ENCODE measurements around the gene DOLK. TPM values are rescaled to one million over a fixed set of nuclear protein-coding genes. Genes with fewer than 3 reads are reported as not detected.

Gene DOLK
- total RNA-seq, 1 experiment from 2014 or later: 20.1 TPM

- peaks cover 11 to 17% of the 10 kb centered on the region in 2 experiments for H3K4me1 Mint-ChIP-seq
- H3K27ac Mint-ChIP-seq: peak overlapping the region; percentile 90 to 100 (median 99)
- Histone ChIP-seq H2BK15ac (ENCODE audit: low read depth, low read length) (no peak overlapping the region), H3K14ac (ENCODE audit: insufficient read depth, low read length) (peak overlapping the region; percentile 66; the same call in 1 of the 2 replicates), H3K9ac (ENCODE audit: extremely low read depth, insufficient read length, low read length) (peak overlapping the region; percentile 78), H2AFZ (ENCODE audit: low read length) (no peak overlapping the region), H3K18ac (ENCODE audit: insufficient read length, low read depth, low read length) (no peak overlapping the region), H2BK120ac (ENCODE audit: low read depth, low read length, poor library complexity, severe bottlenecking) (no peak overlapping the region), H3K9me3 (ENCODE audit: control insufficient read depth, low read depth, low read length) (no peaks in the 10 kb centered on the region), H2BK20ac (ENCODE audit: low read depth, low read length, poor library complexity, severe bottlenecking) (no peak overlapping the region), H3K27ac (ENCODE audit: insufficient read length, low read depth, low read length) (no peak overlapping the region), H3K4me2 (ENCODE audit: insufficient read depth, insufficient read length, low read length) (peak overlapping the region; percentile 53), H3K4ac (ENCODE audit: low read depth, low read length) (no peak overlapping the region), H3T11ph (ENCODE audit: low read length) (no peak overlapping the region), H4K91ac (ENCODE audit: insufficient read length, low read depth, low read length) (no peak overlapping the region), H4K8ac (replicated peaks; ENCODE audit: insufficient read length, low read depth, low read length) (no peak overlapping the region), H3K79me1 (ENCODE audit: insufficient read depth, low read depth, low read length, poor library complexity, severe bottlenecking) (no peaks in the 10 kb centered on the region), H4K20me1 (ENCODE audit: control insufficient read depth, insufficient read depth, insufficient read length) (peaks cover 4% of the 10 kb centered on the region), H2BK12ac (ENCODE audit: insufficient read length, low read depth, low read length) (no peak overlapping the region), H3K23ac (ENCODE audit: insufficient read length, low read depth, low read length) (no peak overlapping the region), H3K56ac (ENCODE audit: insufficient read length, low read depth, low read length) (no peak overlapping the region), H3K4me1 (ENCODE audit: insufficient read depth, low read length) (peaks cover 4% of the 10 kb centered on the region; the same call in 1 of the 2 replicates), H2BK5ac (ENCODE audit: insufficient read length, low read length) (no peak overlapping the region), H3K23me2 (ENCODE audit: insufficient read length, low read depth, low read length, poor library complexity, severe bottlenecking) (peaks cover 12% of the 10 kb centered on the region), H4K5ac (ENCODE audit: insufficient read length, low read depth, low read length) (no peak overlapping the region), H2AK5ac (ENCODE audit: insufficient read length, low read length) (no peak overlapping the region), H3K27me3 (ENCODE audit: insufficient read depth, low read length) (no peaks in the 10 kb centered on the region), H3K79me2 (ENCODE audit: insufficient read depth, low read length) (no peaks in the 10 kb centered on the region; the same call in 1 of the 2 replicates)
- peaks cover 12 to 42% (median 27%) of the 10 kb centered on the region in 3 experiments; a peak in 6 of 7 replicates for H3K36me3 Mint-ChIP-seq (ENCODE audit: insufficient read depth in 1 of 3, low read depth in 3 of 3)
- DNase-seq: no peak
- H3K27me3 Mint-ChIP-seq (ENCODE audit: low read depth): peaks cover 2% of the 10 kb centered on the region; the same call in 1 of the 2 replicates
- no peaks in the 10 kb centered on the region for H3K9me3 Mint-ChIP-seq
- no peak for TF ChIP-seq CTCF (conservative IDR thresholded peaks at IDR 0.05)
- WGBS (ENCODE audit: extremely low coverage, insufficient read length, low lambda C conversion rate): no CpG with 5 or more reads among the region's 20 CpGs
- peak overlapping the region; percentile 98 to 99 for H3K4me3 Mint-ChIP-seq
Measured at GRCh38 chr9:128947277-128947526, 201 bp downstream of the DOLK start.
